HG03571 (cell line): ENCODE measurements around the gene CCDC40.
"Not testable (repeated sequence)": the region's sequence is repeated elsewhere in the genome, so short reads cannot be mapped to it uniquely, and the experiment has no call there.

ENCODE experiments used
- ATAC-seq: cut with Tn5 transposase; IDR thresholded peaks from one replicate; pipeline ENCODE4 v1.9.1; 2021; ENCODE audit not compliant: unreplicated experiment

The CCDC40 gene

DNA sequence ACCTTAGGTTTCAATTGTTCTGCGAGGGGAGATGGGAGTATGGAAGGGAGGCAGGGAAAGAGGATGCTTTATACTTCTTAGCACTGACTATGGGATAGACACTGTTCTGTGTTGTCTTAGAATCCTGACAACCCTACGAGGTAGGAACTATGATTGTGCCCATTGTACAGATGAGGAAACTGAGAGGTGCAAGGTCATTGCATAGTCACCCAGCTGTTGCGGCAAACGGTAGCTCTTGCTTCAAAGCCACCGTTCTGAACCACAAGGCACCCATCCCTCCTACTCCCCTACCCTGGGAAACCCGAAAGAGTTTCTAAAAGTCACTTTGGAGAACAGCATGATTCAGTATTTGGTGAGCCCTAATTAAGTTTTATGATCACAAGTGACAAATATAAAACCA lies 7.5 kb downstream of the CCDC40 start:
- ATAC-seq, result no peak

DNA sequence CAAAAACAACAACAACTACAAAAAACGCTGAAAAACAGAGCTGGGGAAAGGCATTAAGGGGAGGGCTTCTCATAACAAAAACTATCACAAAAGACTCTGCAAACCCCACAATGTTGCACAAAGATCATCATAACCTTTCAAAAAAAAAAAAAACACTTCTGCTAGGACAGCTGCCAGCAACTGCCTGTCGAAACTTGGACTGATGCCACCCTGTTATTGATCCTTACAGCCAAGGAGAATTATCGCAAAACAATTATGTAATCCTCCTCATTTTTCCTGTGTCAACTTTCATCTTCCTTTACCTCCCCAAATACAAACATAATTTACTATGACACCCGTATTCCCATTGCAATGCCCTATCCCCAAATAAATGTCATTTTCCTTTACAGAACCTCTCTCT lies 9.3 kb downstream of the CCDC40 start:
- ATAC-seq, result no peak

DNA sequence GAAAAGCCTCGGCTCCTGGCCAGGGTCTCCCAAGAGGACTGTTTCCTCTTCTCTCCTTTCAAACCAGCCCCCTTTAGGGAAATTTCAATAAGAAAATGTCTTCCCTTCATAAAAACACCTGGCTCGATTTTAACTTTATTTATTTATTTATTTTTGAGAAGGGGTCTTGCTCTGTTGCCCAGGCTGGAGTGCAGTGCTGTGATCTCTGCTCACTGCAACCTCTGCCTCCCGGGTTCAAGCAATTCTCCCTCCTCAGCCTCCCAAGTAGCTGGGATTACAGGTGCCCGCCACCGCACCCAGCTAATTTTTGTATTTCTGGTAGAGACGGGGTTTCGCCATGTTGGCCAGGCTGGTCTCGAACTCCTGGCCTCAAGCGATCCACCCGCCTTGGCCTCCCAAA lies 10.3 kb downstream of the CCDC40 start:
- ATAC-seq, result not testable (repeated sequence)

DNA sequence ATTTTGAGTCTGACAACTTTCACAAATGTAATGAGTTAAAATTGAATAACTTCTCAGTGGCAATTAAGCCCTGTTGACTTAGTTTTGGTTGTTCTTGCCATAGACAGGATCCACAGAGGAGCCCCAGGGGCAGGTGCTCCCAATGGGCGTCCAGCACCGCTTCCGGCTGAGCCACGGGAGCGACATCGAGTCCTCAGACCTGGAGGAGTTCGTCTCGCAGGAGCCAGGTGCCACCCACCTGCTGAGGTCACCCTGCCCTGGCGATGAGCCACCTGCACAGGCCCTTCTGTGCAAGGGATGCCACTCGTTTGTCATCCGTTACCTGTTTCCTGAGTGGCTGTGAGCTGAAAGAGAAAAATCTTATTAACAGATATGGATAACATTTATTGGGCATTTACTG lies 10.7 kb downstream of the CCDC40 start:
- no peak for ATAC-seq

DNA sequence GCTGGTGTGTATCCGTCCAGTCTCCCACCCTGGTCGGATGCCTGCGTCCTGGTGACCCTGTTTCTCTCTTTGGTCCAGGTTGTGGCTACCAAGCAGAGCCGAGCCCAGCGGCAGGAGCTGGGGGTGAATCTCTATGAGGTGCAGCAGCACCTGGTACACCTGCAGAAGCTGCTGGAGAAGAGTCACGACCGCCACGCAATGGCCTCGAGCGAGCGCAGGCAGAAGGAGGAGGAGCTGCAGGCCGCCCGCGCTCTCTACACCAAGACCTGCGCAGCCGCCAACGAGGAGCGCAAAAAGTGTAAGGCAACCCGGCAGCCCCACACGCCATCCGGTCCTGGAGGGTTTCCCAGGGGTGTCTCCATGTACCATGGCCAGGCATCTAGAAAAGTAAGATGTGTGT lies 13.5 kb downstream of the CCDC40 start:
- ATAC-seq, result no peak

DNA sequence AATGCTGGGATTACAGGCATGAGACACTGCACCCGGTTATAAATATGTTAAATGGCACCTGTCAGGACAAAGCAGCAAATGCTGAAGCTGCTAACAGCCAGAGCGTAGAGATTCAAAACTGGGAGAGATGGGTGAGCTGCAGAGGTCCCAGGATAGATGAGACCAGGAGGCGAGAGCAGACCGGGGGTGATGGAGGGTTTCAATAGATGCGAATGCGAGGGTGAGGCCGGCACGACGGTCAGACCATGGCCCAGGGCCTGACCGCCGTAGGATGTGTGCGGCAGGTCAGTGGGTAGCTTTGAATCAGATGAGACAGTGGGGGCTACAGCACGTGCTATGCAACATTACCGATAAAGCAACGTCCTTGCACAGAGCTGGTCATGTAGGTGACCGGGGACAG lies 14.3 kb downstream of the CCDC40 start:
- no peak for ATAC-seq

DNA sequence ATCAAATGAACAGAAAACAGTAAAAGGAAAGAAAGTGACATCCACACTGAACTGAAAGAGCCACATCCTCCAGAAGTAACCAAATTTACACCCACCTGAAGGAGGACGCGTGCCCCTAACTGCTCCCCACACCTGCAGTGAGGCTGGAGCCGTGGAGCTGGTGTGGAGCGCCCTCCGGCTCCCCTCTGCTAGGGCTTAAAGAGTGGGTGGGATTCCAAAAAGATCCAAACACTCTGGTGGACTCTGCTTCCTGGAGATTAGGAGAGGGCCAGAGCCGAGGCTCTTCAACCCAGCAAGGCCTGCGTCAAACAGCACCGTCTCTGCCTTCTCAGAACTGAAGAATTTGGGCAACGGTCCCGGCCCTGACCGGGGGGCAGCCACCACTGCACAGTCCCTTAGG lies 15.2 kb downstream of the CCDC40 start:
- no peak for ATAC-seq

DNA sequence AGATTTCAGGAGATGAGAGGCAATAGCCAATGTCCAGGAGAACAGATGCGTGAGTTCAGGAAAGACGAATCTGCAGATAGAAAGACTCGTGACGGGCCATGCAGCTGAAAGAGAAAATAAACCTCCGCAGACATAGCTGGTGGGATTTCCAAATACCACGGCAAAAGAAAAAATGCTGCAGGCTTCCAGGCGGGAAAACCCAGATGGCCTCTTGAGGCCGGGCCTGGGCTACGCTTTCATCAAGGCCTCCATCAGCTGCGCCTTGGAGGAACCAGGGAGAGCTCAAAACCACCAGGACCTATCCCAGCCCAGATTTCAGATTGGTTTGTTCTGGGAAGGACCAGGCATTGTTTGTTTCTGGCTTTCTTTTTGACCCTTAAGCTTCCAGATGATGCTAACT lies 16.7 kb downstream of the CCDC40 start:
- ATAC-seq, result no peak

DNA sequence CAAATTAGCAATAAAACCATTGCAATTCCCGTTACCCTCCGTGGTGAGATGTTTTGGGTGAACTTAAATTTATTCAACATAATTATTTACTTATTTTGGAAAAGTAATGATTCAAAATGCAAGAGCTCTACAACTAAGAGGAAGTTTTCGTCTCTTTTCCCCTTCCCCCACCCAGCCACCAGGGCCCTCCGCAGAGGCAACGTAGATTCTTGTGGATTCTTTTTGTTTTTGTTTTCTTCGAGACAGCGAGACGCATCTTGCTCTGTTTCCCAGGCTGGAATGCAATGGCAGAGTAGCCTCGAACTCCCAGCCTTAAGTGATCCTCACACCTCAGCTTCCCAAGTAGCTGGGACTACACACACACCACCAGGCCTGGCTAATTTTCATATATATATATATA lies 19.2 kb downstream of the CCDC40 start:
- no peak for ATAC-seq

DNA sequence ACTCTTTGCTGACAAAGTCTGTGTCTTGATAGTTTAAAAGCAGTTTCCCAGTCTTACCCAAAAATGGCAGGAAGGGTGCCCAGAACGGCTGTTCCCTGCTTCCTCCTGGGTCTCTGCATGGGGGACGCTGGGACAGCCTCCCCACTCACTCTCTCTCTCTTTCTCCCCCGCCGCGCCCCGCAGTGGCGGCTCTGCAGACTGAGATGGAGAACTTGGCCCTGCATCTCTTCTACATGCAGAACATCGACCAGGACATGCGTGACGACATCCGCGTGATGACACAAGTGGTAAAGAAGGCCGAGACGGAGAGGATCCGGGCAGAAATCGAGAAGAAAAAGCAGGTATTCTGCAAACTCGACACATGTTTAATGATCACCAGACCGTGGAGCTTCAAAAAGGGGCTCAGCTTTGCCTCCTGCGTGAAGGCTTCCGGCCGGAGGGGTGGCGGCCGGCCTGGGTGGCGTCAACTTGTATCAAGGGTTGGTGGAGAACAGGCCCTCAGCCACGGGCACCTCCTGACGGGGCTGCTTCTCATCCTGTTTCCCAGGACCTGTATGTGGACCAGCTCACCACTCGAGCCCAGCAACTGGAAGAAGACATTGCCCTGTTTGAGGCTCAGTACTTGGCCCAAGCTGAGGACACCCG lies 22.0 kb downstream of the CCDC40 start:
- ATAC-seq, result no peak

DNA sequence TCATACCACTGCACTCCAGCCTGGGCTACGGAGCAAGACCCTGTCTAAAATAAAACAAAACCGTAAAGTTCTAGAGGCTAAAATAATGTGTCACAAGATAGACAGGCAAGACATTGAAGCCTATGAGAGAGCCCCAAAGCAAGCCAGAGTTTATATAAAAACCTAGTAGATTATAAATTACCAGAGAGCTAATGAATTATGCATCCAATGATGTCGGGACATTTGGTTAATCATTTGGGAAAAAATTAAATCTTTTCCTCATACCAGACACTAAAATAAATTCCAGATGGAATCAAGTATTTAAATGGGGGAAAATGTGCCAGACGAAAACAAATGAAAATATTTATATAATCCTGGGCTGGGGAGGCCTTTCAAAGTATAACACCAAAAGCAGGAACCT lies 24.2 kb downstream of the CCDC40 start:
- ATAC-seq, result no peak

DNA sequence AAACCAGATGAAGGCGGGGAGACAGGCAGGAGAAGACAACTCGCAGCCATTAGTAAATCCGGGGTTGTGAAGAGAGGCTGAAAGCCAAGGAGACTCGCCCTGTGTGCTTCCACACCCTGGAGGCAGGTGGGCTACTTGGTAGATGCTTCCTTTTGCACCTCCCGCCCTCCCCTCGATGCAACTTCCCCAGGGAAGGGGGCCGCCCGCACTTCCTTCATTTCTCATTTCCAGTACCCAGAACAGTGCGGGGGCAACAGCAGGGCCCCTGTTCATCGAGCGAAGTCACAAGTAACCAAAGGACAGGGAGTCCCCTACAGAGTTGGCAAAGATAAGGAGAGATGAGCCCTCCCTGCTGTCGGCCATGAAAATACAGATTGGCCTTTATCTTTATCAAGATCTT lies 25.0 kb downstream of the CCDC40 start:
- ATAC-seq, result no peak

DNA sequence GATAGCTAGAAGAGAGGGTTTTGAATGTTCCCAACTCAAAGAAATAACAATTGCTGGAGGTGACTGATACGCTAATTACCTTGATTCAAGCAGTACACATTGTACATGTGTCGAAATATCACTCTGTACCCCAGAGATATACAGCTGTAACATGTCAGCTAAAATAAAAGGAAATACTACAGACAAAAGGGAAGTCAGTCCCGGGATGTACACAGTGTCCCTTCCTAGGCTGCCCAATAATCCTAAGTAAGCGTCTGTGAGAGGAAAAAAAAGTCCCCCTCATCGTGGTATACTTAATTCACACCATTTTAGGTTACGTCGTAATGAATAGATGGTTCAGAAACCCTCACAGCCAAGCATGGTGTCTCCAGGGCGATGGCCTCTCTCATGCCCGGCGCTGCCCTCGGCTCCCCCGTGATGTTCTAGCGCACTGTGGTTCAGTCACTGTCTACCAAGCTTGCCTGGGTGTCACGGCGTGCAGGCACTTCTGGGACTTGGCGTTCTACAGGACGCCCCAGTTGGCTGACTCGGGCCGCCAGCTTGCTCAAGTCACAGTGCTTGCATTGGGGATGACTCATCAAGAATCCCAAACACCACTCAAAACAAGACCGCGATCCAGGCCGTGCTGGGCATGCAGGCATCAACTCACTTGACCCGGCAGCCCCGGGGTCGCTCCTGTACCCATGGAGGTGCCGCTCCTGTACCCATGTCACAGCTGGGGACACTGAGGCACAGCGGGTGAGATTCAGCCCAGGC lies 27.6 kb downstream of the CCDC40 start:
- no peak for ATAC-seq

DNA sequence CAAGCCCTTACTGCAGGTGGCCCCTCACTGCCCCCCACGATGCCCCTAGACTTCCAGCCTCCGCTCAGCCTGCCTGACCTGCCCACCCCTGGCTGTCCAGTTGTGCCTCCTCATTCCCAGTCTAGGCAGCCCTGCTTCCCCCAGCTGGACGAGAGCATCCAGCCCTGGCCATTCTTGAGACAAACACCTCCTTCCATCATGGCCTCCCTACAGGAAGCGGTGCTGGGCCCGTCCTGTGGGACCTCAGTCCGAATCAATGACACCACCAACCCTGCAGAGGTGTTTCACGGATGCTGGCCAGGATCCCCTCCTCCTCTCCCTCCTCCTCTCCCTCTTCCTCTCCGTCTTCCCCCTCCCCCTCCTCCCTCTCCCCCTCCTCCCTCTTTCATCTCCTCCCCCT lies 28.3 kb downstream of the CCDC40 start:
- no peak for ATAC-seq

DNA sequence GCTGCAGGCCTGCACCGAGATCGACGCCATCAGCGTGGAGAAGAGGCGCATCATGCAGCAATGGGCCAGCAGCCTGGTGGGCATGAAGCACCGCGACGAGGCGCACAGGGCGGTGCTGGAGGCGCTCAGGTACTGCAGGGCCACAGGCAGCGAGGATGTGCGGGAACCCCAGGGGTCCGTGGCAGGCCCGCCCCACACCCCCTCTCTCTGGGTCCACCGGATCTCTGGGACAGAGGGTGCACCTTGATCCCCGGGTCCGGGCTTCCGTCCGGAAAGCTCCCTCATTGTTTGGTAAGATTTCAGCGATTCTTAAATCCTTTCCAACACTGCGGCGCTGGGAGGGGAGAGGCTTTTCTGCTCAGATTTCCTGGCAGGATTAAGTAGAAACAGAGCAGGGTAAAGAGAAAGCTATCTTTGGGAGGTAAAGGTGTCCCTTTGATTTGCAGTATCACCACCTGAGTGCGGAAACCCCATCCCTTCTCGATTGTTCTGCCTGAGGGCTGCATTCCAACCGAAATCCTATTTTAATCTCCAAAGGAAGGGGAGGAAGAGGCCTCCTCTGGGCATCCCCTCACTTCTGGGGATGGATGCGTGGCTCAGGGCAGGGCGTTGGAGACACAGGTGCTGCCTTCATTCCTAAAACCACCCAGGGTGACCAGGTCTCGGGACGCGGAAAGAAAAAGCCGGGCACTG lies 29.2 kb downstream of the CCDC40 start:
- no peak for ATAC-seq

DNA sequence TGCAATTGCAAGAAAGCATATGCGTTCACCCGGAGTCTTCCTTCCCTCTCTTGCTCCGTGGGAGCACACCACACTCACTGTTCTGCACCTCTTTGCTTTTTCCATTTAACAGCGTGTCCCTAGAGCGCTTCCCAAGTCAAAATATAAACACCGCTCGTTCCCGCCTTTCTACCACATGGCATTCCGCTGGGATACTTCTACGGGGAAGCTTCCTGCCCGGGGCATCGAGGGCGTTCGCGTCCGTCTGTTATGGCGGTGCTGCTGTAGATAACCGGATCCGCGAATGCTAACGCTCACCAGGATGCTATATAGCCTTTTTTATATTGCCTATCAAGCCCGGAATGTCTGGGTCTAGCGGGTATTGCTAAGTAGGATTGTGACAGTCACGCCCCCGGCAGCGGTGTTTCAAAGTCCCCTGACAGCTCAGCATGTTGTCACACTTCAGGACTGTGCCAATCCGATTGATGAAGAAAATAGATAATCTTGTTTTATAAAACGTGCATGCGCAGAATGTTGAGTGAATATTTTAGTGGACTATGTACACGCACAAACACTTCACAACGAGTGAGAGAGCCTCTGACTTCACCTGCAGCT lies 31.0 kb downstream of the CCDC40 start:
- no peak for ATAC-seq

DNA sequence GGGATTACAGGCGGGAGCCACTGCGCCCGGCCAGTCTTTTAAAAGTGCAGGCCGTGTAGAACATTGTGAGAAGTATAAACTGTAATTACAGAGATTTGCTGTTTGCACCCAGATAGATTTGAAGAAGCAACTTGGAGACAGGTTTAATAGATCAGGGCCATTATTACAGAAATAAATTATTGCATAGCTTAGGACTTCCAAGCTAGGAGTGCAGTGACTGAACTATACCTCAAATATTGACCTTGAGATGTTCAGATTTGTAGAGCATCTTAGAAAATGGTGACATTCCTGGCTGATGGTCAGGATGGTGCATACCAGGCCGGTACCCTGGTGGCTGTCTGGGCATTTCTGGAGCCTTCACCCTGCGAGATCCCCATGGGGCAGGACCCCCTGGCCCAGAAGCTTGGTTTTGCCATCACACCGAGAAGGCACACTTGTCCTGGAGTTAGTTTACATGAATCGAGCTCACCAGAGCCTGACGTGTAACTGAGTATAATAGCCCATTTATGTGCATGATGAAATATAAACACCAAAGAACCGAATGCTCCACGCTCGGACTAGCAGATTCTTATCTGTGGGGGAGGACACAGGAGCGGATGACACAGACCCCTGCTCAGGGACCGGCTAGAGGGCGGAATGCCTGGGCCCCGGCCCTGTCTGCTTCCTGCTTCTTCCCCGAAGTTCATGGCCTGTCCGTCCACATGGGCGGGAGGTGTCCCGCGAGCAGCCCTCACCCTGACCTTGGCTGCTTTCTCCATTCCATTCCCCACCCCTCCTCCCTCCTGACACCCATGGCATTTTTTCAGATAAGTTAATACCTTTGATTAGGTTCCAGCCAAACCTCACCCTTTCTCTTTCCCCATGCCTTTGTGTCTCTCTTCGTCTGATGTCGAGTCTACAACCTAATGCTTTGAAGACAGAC lies 32.1 kb downstream of the CCDC40 start:
- no peak for ATAC-seq

DNA sequence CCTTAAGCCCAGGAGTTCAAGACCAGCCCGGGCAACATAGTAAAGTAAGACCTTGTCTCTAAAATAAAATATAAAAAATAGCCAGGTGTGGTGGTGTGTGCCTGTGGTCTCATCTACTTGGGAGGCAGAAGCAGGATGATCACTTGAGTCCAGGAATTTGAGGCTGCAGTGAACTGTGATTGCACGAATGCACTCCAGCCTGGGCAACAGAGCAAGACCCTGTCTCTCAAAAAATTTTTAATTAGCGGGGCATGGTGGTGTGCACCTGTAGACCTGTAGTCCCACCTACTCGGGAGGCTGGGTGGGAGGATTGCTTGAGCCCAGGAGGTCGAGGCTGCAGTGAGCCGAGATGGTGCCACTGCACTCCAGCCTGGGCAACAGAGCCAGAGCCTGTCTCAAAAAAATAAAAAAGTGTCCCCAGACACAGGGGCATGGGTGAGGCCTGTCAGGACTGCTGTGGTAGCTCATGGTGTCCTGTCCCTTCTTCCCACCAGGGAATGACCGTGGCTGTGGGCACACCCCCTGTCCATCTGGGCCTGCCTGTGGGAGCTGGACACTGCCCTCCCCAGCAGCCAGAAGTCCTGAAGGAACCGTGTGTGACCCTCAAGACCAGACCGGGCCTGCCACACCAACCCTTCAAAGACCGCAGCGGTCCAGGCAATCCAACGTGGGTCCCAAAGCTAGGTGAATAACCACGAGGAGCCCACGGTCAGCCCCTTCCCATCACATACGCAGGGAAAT lies 34.1 kb downstream of the CCDC40 start:
- ATAC-seq, result no peak

DNA sequence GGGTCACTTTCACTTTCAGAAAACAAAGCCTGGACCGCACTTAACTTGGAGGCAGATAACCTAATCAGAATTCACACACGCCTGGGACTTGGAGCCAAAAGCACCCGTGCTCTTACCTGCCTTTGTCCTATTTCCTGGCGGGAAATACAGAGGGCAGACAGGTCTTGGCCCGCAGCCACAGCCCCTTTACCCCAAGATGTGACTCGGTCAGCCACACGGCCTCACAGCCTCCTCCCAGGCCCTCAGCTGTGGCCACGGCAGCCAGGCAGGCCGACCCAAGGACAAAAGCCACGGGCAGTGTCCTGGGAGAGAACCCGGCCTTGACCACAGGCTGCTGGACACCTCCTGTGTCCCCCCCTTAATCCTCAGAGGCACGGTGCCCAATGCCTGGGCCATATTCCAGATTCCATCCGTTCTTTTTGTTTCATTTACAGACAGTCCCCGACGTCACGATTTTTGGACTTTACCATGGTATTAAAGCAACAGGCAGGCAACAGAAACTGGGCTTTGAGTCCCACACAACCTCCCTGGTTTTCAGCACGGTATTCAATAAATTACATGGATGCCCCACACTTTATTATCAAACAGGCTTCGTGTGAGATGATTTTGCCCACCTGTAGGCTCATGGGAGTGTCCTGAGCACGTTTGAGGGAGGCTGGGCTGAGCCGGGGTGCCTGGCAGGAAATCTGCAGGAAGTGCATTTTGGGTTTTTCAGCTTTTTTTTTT lies 34.8 kb downstream of the CCDC40 start:
- ATAC-seq, result no peak

DNA sequence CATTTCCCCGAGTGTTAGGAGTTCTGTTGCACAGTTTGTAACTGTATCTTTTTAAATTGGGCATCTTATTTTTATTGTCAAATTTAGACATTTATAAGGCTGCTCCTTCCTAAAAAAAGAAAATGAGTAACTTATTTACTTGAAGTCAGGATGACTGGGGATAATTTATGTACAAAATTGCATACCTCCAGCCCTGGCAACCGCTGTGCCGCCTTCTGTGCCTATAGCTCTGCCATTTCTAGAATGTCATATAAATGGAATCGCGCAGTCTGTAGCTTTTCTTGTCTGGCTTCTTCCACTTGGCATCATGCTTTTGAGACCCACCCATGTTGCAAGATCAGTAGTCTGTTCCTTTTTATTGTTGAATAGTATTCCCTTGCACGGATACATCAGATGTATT lies 36.0 kb downstream of the CCDC40 start:
- ATAC-seq, result no peak
